Testis (tissue), 3 donors: ENCODE measurements around the gene HYCC1. TPM values are rescaled to one million over a fixed set of nuclear protein-coding genes. Genes with fewer than 3 reads are reported as not detected.

ENCODE experiments used
- DNase-seq: peaks from one replicate; pipeline ENCODE4 v3.0.0-alpha.2; 2019
- H3K27ac ChIP-seq, 2 donors: fragments of 200-600 bp; sonication (generic); one replicate each; pipeline ENCODE4 v1.5.1; 2019
- H3K27me3 ChIP-seq: fragments of 200-600 bp; sonication (generic); one replicate; pipeline ENCODE4 v1.5.1; 2019
- H3K36me3 ChIP-seq: fragments of 200-600 bp; sonication (generic); one replicate; pipeline ENCODE4 v1.5.1; 2017; ENCODE audit warnings: low read depth; ENCODE audit errors: missing control alignments
- H3K4me1 ChIP-seq: fragments of 200-600 bp; sonication (generic); one replicate; pipeline ENCODE4 v1.5.1; 2019
- H3K4me3 ChIP-seq, 2 donors: fragments of 200-600 bp; sonication (generic); one replicate each; pipeline ENCODE4 v1.5.1; 2017 to 2019
- H3K9me3 ChIP-seq: fragments of 200-600 bp; sonication (generic); one replicate; pipeline ENCODE4 v1.5.1; 2017
- CTCF ChIP-seq, 3 experiments: fragments of 450-650 bp in 2 of 3; fragments of 200-600 bp in 1 of 3; sonication (generic) in 1 of 3; IDR thresholded peaks; one replicate each; pipeline ENCODE4 v1.5.1; 2016 to 2019; ENCODE audit warnings: antibody characterized with exemption in 3 of 3, mild to moderate bottlenecking in 2 of 3, moderate library complexity in 1 of 3
- POLR2A ChIP-seq: fragments of 450-650 bp; IDR thresholded peaks from one replicate; pipeline ENCODE4 v1.6.1; 2017; ENCODE audit warnings: antibody characterized with exemption, mild to moderate bottlenecking, moderate library complexity
- WGBS, 2 donors: methylation state at CpG; one replicate each; pipeline ENCODE4 v1.1.5; 2018; 5-methylcytosine and 5-hydroxymethylcytosine counted together
- intact Hi-C: fragments of 100-400 bp; cut with DNase I; formaldehyde crosslinking; loops from one replicate; pipeline ENCODE4 v1.15.1; 2023; ENCODE audit warnings: low total_unique reads
- polyA plus RNA-seq: library from polyadenylated mRNA; stranded (reverse); fragments of 350-450 nt; fragmentation: Illumina TruSeq; extraction: RNeasy Lipid Tissue Mini Kit (QIAGEN cat#74804); gene quantifications from one replicate; pipeline ENCODE4 v1.2.3, GENCODE V29; 2014; ENCODE audit warnings: low read depth, low replicate concordance; ENCODE audit not compliant: insufficient read depth
- total RNA-seq, 2 donors: library from RNA; depleted of rRNA; stranded (reverse); fragments of >200 nt; gene quantifications; one replicate each; pipeline ENCODE4 v1.2.3, GENCODE V29; 2016

The HYCC1 gene
- total and polyA plus RNA-seq, 3 donors from 2014 or later: 19.3 to 43.6 (median 22.0) TPM

- no peaks in the 10 kb centered on the region for H3K4me1 ChIP-seq
- no peak for DNase-seq
- H3K36me3 ChIP-seq: no peaks in the 10 kb centered on the region
- WGBS, 2 donors: 80 to 95% methylated on average over 1 of the region's 1 CpG
- intact Hi-C loops: no loop called here
- no peak overlapping the region for H3K27ac ChIP-seq
- no peaks in the 10 kb centered on the region for H3K27me3 ChIP-seq
- H3K4me3 ChIP-seq: no peak overlapping the region
- TF ChIP-seq CTCF (IDR thresholded peaks at IDR 0.05) (no peak), POLR2A (no peak)
- no peaks in the 10 kb centered on the region for H3K9me3 ChIP-seq
These were observed 13.3 kb upstream of the HYCC1 start for GRCh38 chr7:23027261-23027660.

- Histone ChIP-seq H3K4me1 (no peaks in the 10 kb centered on the region), H3K4me3 (no peak overlapping the region), H3K27me3 (no peaks in the 10 kb centered on the region), H3K27ac (no peak overlapping the region), H3K9me3 (no peaks in the 10 kb centered on the region), H3K36me3 (no peaks in the 10 kb centered on the region)
- DNase-seq: no peak
- no peak for TF ChIP-seq CTCF (IDR thresholded peaks at IDR 0.05)
- no peak for TF ChIP-seq POLR2A
- WGBS, 2 donors: 82 to 85% methylated on average over 4 of the region's 4 CpGs
- intact Hi-C loops: no loop called here
These were observed 12.2 kb upstream of the HYCC1 start for GRCh38 chr7:23026164-23026563.

- H3K36me3 ChIP-seq: no peaks in the 10 kb centered on the region
- H3K4me3 ChIP-seq: no peak overlapping the region
- no peak overlapping the region for H3K27ac ChIP-seq
- no peak for DNase-seq
- TF ChIP-seq POLR2A (no peak), CTCF (IDR thresholded peaks at IDR 0.05) (no peak)
- H3K4me1 ChIP-seq: no peaks in the 10 kb centered on the region
- H3K27me3 ChIP-seq: no peaks in the 10 kb centered on the region
- intact Hi-C loops: no loop called here
- H3K9me3 ChIP-seq: no peaks in the 10 kb centered on the region
- WGBS, 2 donors: 84 to 85% methylated on average over 2 of the region's 2 CpGs
These were observed 10.5 kb upstream of the HYCC1 start for GRCh38 chr7:23024454-23024853.

GRCh38 chr7:23022851-23023250 is 8.9 kb upstream of the HYCC1 start:
- TF ChIP-seq CTCF (IDR thresholded peaks at IDR 0.05) (no peak), POLR2A (no peak)
- Histone ChIP-seq H3K9me3 (no peaks in the 10 kb centered on the region), H3K27me3 (no peaks in the 10 kb centered on the region), H3K4me3 (no peak overlapping the region), H3K4me1 (no peaks in the 10 kb centered on the region), H3K36me3 (no peaks in the 10 kb centered on the region), H3K27ac (no peak overlapping the region)
- WGBS, 2 donors: 90 to 94% methylated on average over 2 of the region's 2 CpGs
- intact Hi-C loops: no loop called here
- DNase-seq: no peak

GRCh38 chr7:23022258-23022769 is 8.4 kb upstream of the HYCC1 start:
- H3K27me3 ChIP-seq: no peaks in the 10 kb centered on the region
- no peak overlapping the region for H3K4me3 ChIP-seq
- no peak for DNase-seq
- H3K36me3 ChIP-seq: no peaks in the 10 kb centered on the region
- intact Hi-C loops: no loop called here
- H3K27ac ChIP-seq: no peak overlapping the region
- TF ChIP-seq POLR2A (no peak), CTCF (IDR thresholded peaks at IDR 0.05) (no peak)
- no peaks in the 10 kb centered on the region for H3K4me1 ChIP-seq
- no peaks in the 10 kb centered on the region for H3K9me3 ChIP-seq
- WGBS, 2 donors: 74 to 75% methylated on average over 7 of the region's 7 CpGs
